Measurements from ENCODE around the gene FHIT. TPM values are rescaled to one million over a fixed set of nuclear protein-coding genes. Genes with fewer than 3 reads are reported as not detected.

The FHIT gene
- total RNA-seq, 4 donors from 2014 or later: 8.8 to 35.6 (median 12.6) TPM

DNA sequence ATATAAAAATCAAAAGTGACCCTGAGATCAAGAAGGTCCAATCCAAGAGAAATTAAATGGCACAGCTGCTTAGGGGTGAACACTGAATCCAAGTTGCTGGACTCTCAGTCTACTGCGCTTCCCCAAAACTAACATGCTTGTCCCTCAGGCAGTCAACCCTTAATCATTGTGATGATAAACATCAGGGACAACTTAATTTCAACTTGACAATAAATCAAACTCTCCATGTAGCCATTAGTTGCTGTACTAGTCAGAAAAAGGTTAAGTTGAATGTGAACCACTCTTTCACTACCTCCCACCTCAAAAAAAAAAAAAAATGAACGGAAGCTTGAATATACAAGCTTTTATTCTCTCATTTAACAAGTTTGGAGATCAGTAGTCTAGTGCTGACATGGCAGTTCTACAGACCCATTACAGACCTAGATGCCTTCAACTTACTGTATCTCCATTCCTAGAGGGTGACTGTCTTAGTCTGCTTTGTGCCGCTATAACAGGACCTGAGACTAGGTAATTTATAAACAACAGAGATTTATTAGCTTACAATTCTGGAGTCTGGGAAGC is 185.7 kb downstream of the FHIT start:
- TF ChIP-seq EP300 (IDR thresholded peaks at IDR 0.05) (no peak), POLR2A (IDR thresholded peaks at IDR 0.05) (no peak), POLR2AphosphoS5 (IDR thresholded peaks at IDR 0.05) (no peak)
- TF ChIP-seq, protein P1, sequence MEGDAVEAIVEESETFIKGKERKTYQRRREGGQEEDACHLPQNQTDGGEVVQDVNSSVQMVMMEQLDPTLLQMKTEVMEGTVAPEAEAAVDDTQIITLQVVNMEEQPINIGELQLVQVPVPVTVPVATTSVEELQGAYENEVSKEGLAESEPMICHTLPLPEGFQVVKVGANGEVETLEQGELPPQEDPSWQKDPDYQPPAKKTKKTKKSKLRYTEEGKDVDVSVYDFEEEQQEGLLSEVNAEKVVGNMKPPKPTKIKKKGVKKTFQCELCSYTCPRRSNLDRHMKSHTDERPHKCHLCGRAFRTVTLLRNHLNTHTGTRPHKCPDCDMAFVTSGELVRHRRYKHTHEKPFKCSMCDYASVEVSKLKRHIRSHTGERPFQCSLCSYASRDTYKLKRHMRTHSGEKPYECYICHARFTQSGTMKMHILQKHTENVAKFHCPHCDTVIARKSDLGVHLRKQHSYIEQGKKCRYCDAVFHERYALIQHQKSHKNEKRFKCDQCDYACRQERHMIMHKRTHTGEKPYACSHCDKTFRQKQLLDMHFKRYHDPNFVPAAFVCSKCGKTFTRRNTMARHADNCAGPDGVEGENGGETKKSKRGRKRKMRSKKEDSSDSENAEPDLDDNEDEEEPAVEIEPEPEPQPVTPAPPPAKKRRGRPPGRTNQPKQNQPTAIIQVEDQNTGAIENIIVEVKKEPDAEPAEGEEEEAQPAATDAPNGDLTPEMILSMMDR (IDR thresholded peaks at IDR 0.05): no peak
- 71% methylated on average over 3 of the region's 3 CpGs for WGBS

DNA sequence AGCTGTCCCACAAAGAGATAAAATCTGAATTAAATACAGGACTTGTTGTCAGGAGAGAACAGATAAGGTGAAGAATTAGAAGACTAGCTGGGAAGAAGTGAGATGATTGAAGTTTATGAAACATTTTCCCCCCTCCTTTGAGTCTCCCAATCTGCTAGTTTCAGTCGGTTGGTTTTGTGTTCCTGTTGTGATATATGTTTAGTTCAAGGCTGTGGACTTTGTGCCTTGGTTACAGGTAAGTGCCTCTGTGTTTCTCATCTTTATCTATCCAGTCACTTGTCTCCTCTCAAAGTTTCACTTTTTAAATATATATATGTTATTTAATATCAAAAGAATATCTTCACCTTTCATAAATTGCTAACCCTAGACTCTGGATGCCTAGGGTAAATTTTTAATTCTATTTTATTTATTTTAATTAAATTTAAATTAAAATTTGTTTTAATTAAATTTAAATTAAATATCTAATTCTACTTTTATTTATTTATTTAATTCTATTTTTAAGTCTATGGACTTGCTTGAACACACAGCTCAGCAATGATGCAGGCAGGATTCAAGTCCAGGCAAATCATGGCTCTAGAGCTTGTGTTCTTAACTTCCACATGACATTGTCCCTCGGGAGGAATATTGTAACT is 190.0 kb downstream of the FHIT start:
- TF ChIP-seq POLR2A (IDR thresholded peaks at IDR 0.05): no peak
- no peaks in the 10 kb centered on the region for H3K36me3 ChIP-seq
- H3K4me3 ChIP-seq: no peak overlapping the region
- no peak for DNase-seq (ENCODE audit: low spot score in 2 of 2)
- WGBS: 53% methylated on average over 2 of the region's 2 CpGs
- H3K9me3 ChIP-seq: no peaks in the 10 kb centered on the region
- no peak overlapping the region for H3K27ac ChIP-seq
- no peaks in the 10 kb centered on the region for H3K27me3 ChIP-seq
- peaks cover 5% of the 10 kb centered on the region for H3K4me1 ChIP-seq

More for the DNA sequence above, 185.7 kb downstream of the FHIT start:
- Histone ChIP-seq H3K4me1 (peaks cover 3% of the 10 kb centered on the region), H3K9me3 (no peaks in the 10 kb centered on the region), H3K4me3 (no peak overlapping the region), H3K36me3 (no peaks in the 10 kb centered on the region), H3K27me3 (no peaks in the 10 kb centered on the region), H3K27ac (no peak overlapping the region)
- DNase-seq (ENCODE audit: low spot score in 2 of 2): no peak

DNA sequence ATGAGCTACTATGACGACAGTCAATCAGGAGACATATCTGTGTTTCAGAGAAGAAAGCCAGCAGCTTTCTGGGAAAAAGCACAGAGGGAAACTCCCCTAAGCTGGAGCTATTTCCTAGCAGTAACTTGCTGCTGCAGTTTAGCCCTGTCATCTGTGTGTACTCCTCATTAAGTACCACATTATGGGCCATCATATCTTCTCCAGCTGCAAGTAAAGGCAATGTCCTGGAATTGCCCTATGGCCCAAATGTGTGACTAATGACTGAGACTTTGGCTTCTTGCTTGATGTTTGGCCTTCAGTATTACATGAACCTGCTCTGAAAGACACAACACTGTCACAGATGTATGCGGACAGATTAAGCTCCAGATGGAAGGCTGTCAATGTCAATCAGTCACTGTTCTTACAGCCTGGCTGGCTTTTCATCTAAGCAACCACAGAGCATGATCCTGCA is 190.8 kb downstream of the FHIT start:
- no peak for DNase-seq (ENCODE audit: low spot score in 2 of 2)
- H3K27ac ChIP-seq: no peak overlapping the region
- no peaks in the 10 kb centered on the region for H3K9me3 ChIP-seq
- H3K27me3 ChIP-seq: no peaks in the 10 kb centered on the region
- H3K4me3 ChIP-seq: no peak overlapping the region
- H3K36me3 ChIP-seq: no peaks in the 10 kb centered on the region
- TF ChIP-seq, protein P1 (IDR thresholded peaks at IDR 0.05): no peak
- TF ChIP-seq POLR2A (IDR thresholded peaks at IDR 0.05) (no peak), EP300 (IDR thresholded peaks at IDR 0.05) (no peak), POLR2AphosphoS5 (IDR thresholded peaks at IDR 0.05) (no peak)
- WGBS: 63% methylated on average over 2 of the region's 2 CpGs
- peaks cover 5% of the 10 kb centered on the region for H3K4me1 ChIP-seq

DNA sequence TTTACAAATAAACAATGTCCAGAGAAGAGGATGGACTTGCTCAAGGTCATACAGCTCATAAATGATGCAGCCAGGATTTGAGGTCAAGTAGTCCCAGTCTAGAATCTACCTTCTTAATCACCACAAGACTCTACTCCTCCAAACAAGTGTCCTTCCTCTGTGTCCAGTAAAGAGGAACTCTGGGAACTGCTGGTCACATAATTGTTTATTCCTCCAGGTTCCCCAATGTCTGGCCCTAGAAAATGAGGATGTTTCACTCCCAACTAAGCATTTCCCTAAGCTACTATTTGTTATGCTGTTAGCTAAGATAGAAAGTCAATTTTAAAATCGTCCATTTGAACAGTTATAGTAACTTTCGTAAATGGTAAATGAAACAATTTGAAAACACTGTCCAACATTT is 192.4 kb downstream of the FHIT start:
- Histone ChIP-seq H3K36me3 (no peaks in the 10 kb centered on the region), H3K4me1 (peaks cover 5% of the 10 kb centered on the region), H3K4me3 (no peak overlapping the region), H3K27me3 (no peaks in the 10 kb centered on the region), H3K27ac (no peak overlapping the region), H3K9me3 (no peaks in the 10 kb centered on the region)
- no peak for DNase-seq (ENCODE audit: low spot score in 2 of 2)
- 90% methylated on average over 2 of the region's 2 CpGs for WGBS
- TF ChIP-seq POLR2AphosphoS5 (IDR thresholded peaks at IDR 0.05): no peak
- no peak for TF ChIP-seq EP300 (IDR thresholded peaks at IDR 0.05)
- TF ChIP-seq, protein P1 (IDR thresholded peaks at IDR 0.05): no peak
- TF ChIP-seq POLR2A (IDR thresholded peaks at IDR 0.05): no peak

DNA sequence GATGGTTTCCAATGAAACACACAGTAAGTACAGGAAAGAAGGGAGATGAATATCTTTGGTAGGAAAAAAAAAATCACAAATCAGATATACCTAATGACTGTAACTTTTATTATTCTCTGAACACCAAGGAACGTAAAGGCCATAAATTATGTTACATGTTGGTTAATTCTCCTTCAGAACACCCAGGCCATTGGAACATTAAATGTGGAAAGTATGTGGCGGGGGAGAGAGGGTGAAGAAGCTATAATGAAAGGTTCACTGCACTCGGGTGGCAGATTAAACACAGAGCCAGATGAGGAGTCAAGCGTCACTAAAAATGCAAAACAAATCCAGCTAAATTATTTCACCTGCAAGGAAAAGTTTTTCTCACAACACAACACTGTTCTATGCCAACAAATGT is 193.8 kb downstream of the FHIT start:
- peaks cover 5% of the 10 kb centered on the region for H3K4me1 ChIP-seq
- no peaks in the 10 kb centered on the region for H3K27me3 ChIP-seq
- 56% methylated on average over 4 of the region's 4 CpGs for WGBS
- TF ChIP-seq, protein P1 (IDR thresholded peaks at IDR 0.05): no peak
- no peak for TF ChIP-seq POLR2AphosphoS5 (IDR thresholded peaks at IDR 0.05)
- TF ChIP-seq EP300 (IDR thresholded peaks at IDR 0.05): no peak
- no peak for TF ChIP-seq POLR2A (IDR thresholded peaks at IDR 0.05)
- no peak overlapping the region for H3K4me3 ChIP-seq
- H3K27ac ChIP-seq: no peak overlapping the region
- no peaks in the 10 kb centered on the region for H3K36me3 ChIP-seq
- no peaks in the 10 kb centered on the region for H3K9me3 ChIP-seq
- no peak for DNase-seq (ENCODE audit: low spot score in 2 of 2)

Data from suprapubic skin (tissue), 4 donors.